Endothelial cell of umbilical vein (primary cell): ENCODE data around the gene GAR1. TPM values are rescaled to one million over a fixed set of nuclear protein-coding genes. Genes with fewer than 3 reads are reported as not detected.

ENCODE experiments used
- BruUV-seq: library from RNA; stranded (reverse); fragments of 400-500 nt; replicated peaks from 2 replicates; lab custom pipeline; 2021; lab: Mats Ljungman, UMichigan
- CTCF ChIA-PET: fragments of 300-600, 350-600 bp; sonication (Branson Sonifier 250); formaldehyde crosslinking; loops from one replicate; lab custom pipeline; 2021; ENCODE audit warnings: antibody characterized with exemption, inconsistent platforms; lab: Charles Lee
- POLR2A ChIA-PET: fragments of 300-600, 350-600 bp; sonication (Branson Sonifier 250); formaldehyde crosslinking; loops from one replicate; lab custom pipeline; 2021; ENCODE audit warnings: antibody characterized with exemption, inconsistent platforms; lab: Charles Lee
- DNase-seq: peaks from one replicate; pipeline ENCODE4 v3.0.0-alpha.2; 2011; ENCODE audit warnings: low read depth, low spot score
- FAIRE-seq: peaks from 2 replicates; lab custom pipeline; 2011; peaks lifted over from hg19 to GRCh38; lab: Jason Lieb, UNC
- H2AFZ ChIP-seq: 2 replicates; pipeline ENCODE4 v1.6.0; 2012; ENCODE audit warnings: low read depth, low read length, control low read depth, inconsistent platforms
- H3K27ac ChIP-seq: 2 replicates; pipeline ENCODE4 v1.5.1; 2011; ENCODE audit warnings: low read depth, mild to moderate bottlenecking, control low read depth, low read length, moderate library complexity; ENCODE audit not compliant: insufficient read depth
- H3K27me3 ChIP-seq, 2 experiments: 2 replicates each; pipeline versions ENCODE4 v1.6.0 to v1.6.1; 2011; ENCODE audit warnings: low read length in 2 of 2, mixed read lengths in 1 of 2; ENCODE audit not compliant: control insufficient read depth in 2 of 2, insufficient read depth in 2 of 2
- H3K36me3 ChIP-seq, 2 experiments: 2 replicates in 1 of 2; 3 replicates in 1 of 2; pipeline ENCODE4 v1.5.1; 2011; ENCODE audit warnings: low read length in 2 of 2, mild to moderate bottlenecking in 1 of 2, moderate library complexity in 1 of 2; ENCODE audit not compliant: control insufficient read depth in 2 of 2, insufficient read depth in 2 of 2; ENCODE audit errors: extremely low read depth in 1 of 2
- H3K4me1 ChIP-seq: 3 replicates; pipeline ENCODE4 v1.5.1; 2011; ENCODE audit warnings: mild to moderate bottlenecking, low read length; ENCODE audit not compliant: control insufficient read depth, insufficient read depth; ENCODE audit errors: extremely low read depth
- H3K4me2 ChIP-seq: 2 replicates; pipeline ENCODE4 v1.6.1; 2011; ENCODE audit warnings: low read length, control low read depth, mixed read lengths; ENCODE audit not compliant: insufficient read depth
- H3K4me3 ChIP-seq, 3 experiments: fragments of 200-600 bp in 1 of 3; sonication (generic), shearing (Covaris generic) in 1 of 3; replicated peaks in 1 of 3; 2 replicates each; pipeline ENCODE4 v1.5.1; 2011 to 2016; ENCODE audit warnings: control low read depth in 3 of 3, low read length in 3 of 3, mild to moderate bottlenecking in 2 of 3, inconsistent platforms in 1 of 3, low read depth in 1 of 3, moderate library complexity in 1 of 3; ENCODE audit not compliant: insufficient read depth in 1 of 3
- H3K79me2 ChIP-seq: 2 replicates; pipeline ENCODE4 v1.6.0; 2012; ENCODE audit warnings: low read length, inconsistent platforms; ENCODE audit not compliant: control insufficient read depth, insufficient read depth
- H3K9ac ChIP-seq: replicated peaks from 2 replicates; pipeline ENCODE3; 2011; ENCODE audit warnings: low read length, control low read depth; ENCODE audit not compliant: insufficient read depth; ENCODE audit errors: extremely low read depth
- H3K9me1 ChIP-seq: replicated peaks from 3 replicates; pipeline ENCODE4 v1.6.0; 2011; ENCODE audit warnings: mild to moderate bottlenecking, low read length; ENCODE audit not compliant: control insufficient read depth, insufficient read depth; ENCODE audit errors: extremely low read depth
- H3K9me3 ChIP-seq: replicated peaks from 2 replicates; pipeline ENCODE4 v1.5.1; 2012; ENCODE audit warnings: low read length, inconsistent platforms; ENCODE audit not compliant: control insufficient read depth, insufficient read depth
- H4K20me1 ChIP-seq: replicated peaks from 2 replicates; pipeline ENCODE3; 2011; ENCODE audit warnings: mild to moderate bottlenecking, low read length; ENCODE audit not compliant: control insufficient read depth, insufficient read depth; ENCODE audit errors: extremely low read depth
- CTCF ChIP-seq, 2 donors: IDR thresholded peaks; 1 replicate in 1 of 2; 2 replicates in 1 of 2; pipeline ENCODE4 v1.5.1; 2011; ENCODE audit warnings: low read length in 2 of 2, mild to moderate bottlenecking in 2 of 2, moderate library complexity in 2 of 2, control low read depth in 1 of 2, inconsistent platforms in 1 of 2, low read depth in 1 of 2; ENCODE audit not compliant: insufficient read depth in 1 of 2; ENCODE audit errors: extremely low read depth in 1 of 2
- EZH2 ChIP-seq: IDR thresholded peaks from 2 replicates; pipeline ENCODE4 v1.6.1; 2012; ENCODE audit warnings: borderline replicate concordance, low read depth, mild to moderate bottlenecking, moderate library complexity, low read length, inconsistent platforms; ENCODE audit not compliant: severe bottlenecking
- FOS ChIP-seq: IDR thresholded peaks from 2 replicates; pipeline ENCODE4 v1.6.1; 2011; ENCODE audit warnings: mild to moderate bottlenecking, low read length, moderate library complexity, borderline replicate concordance; ENCODE audit not compliant: insufficient read depth
- GATA2 ChIP-seq: IDR thresholded peaks from 2 replicates; pipeline ENCODE4 v1.7.0; 2011; ENCODE audit warnings: low read depth, mild to moderate bottlenecking, moderate library complexity, mixed read lengths, low read length; ENCODE audit not compliant: insufficient read length, insufficient read depth
- JUN ChIP-seq: IDR thresholded peaks from 2 replicates; pipeline ENCODE4 v1.6.1; 2011; ENCODE audit warnings: borderline replicate concordance, low read depth; ENCODE audit not compliant: insufficient read length, insufficient read depth
- MAX ChIP-seq: IDR thresholded peaks from 2 replicates; pipeline ENCODE4 v1.6.1; 2011; ENCODE audit not compliant: insufficient read depth, insufficient read length
- MYC ChIP-seq: IDR thresholded peaks from one replicate; pipeline ENCODE4 v1.6.1; 2011; ENCODE audit warnings: mild to moderate bottlenecking, low read depth, low read length
- POLR2A ChIP-seq: IDR thresholded peaks from 2 replicates; pipeline ENCODE4 v1.6.1; 2012; ENCODE audit warnings: low read depth, mild to moderate bottlenecking, control low read depth, low read length
- POLR2AphosphoS5 ChIP-seq: IDR thresholded peaks from 2 replicates; pipeline ENCODE4 v1.6.1; 2012; ENCODE audit warnings: low read depth, mild to moderate bottlenecking, control low read depth, low read length, moderate library complexity; ENCODE audit not compliant: insufficient read depth
- dilution Hi-C: fragments of 300-500 bp; cut with MboI; formaldehyde crosslinking; loops from one replicate; pipeline ENCODE4 v1.15.0; 2019; ENCODE audit warnings: low sequenced_read_pairs; ENCODE audit not compliant: extremely low pct_ligation_motif_present
- intact Hi-C: fragments of 100-400 bp; cut with micrococcal nuclease; formaldehyde crosslinking; loops from one replicate; pipeline ENCODE4 v1.10.0; 2022
- polyA plus RNA-seq, 4 experiments: library from polyadenylated mRNA; depleted of rRNA in 3 of 4; stranded (reverse) in 3 of 4; unstranded in 1 of 4; fragments of >200 nt; gene quantifications; 2 replicates each; pipeline versions ENCODE4 v1.2.1 to v1.2.3, GENCODE V29; 2011 to 2012; ENCODE audit warnings: missing spikeins in 1 of 4
- total RNA-seq: library from RNA; stranded (reverse); gene quantifications from 2 replicates; pipeline ENCODE4 v1.2.3, GENCODE V29; 2021

The GAR1 gene
- total and polyA plus RNA-seq, 2 donors (not counting 3 experiments of a cell fraction or from before 2014, with no cell fraction given) = 12.7 to 29.1 TPM

- no peak for DNase-seq
- Histone ChIP-seq H3K4me3 (no peak overlapping the region), H3K27ac (no peak overlapping the region), H2AFZ (no peak overlapping the region), H3K4me2 (no peak overlapping the region), H3K36me3 (no peaks in the 10 kb centered on the region), H3K9me3 (no peaks in the 10 kb centered on the region), H3K9ac (no peak overlapping the region), H3K27me3 (no peaks in the 10 kb centered on the region), H3K9me1 (no peaks in the 10 kb centered on the region), H4K20me1 (no peaks in the 10 kb centered on the region), H3K79me2 (no peaks in the 10 kb centered on the region), H3K4me1 (no peaks in the 10 kb centered on the region)
- no TSS peak for BruUV-seq
- TF ChIP-seq MYC (no peak), MAX (no peak), POLR2AphosphoS5 (no peak), POLR2A (no peak), GATA2 (no peak), FOS (no peak), JUN (no peak), CTCF (IDR thresholded peaks at IDR 0.05; ENCODE audit: extremely low read depth in 1 of 2, insufficient read depth in 1 of 2, low read depth in 1 of 2, low read length in 2 of 2) (no peak), EZH2 (no peak)
- dilution Hi-C loops = no loop called here
- intact Hi-C loops = no loop called here
- POLR2A ChIA-PET = no interaction called here
- CTCF ChIA-PET = no interaction called here
- no peak for FAIRE-seq
These were observed 18.2 kb downstream of the GAR1 start for GRCh38 chr4:109833756-109834155.
